Skeletal muscle tissue (tissue), 4 donors: ENCODE data around the gene IL17REL. TPM values are rescaled to one million over a fixed set of nuclear protein-coding genes. Genes with fewer than 3 reads are reported as not detected.

Experiments
- H3K27ac ChIP-seq: one replicate; pipeline ENCODE4 v1.7.0; 2013; ENCODE audit warnings: mild to moderate bottlenecking, low read depth, low read length, inconsistent platforms
- H3K27me3 ChIP-seq, 3 donors: one replicate each; pipeline ENCODE4 v1.7.0; 2013; ENCODE audit warnings: low read length in 3 of 3; ENCODE audit not compliant: control insufficient read depth in 3 of 3, insufficient read depth in 3 of 3
- H3K36me3 ChIP-seq, 3 donors: one replicate each; pipeline ENCODE4 v1.7.0; 2013; ENCODE audit warnings: low read length in 3 of 3; ENCODE audit not compliant: control insufficient read depth in 3 of 3, insufficient read depth in 3 of 3
- H3K4me1 ChIP-seq, 3 donors: one replicate each; pipeline ENCODE4 v1.7.0; 2013; ENCODE audit warnings: low read length in 3 of 3, mild to moderate bottlenecking in 3 of 3; ENCODE audit not compliant: control insufficient read depth in 3 of 3, insufficient read depth in 3 of 3
- H3K4me3 ChIP-seq, 3 donors: one replicate each; pipeline ENCODE4 v1.7.0; 2013; ENCODE audit warnings: low read length in 3 of 3
- H3K9ac ChIP-seq, 3 donors: one replicate each; pipeline ENCODE4 v1.7.0; 2013; ENCODE audit warnings: low read length in 3 of 3, mild to moderate bottlenecking in 3 of 3, moderate library complexity in 2 of 3, low read depth in 1 of 3
- H3K9me3 ChIP-seq, 3 donors: one replicate each; pipeline ENCODE4 v1.7.0; 2013; ENCODE audit warnings: low read length in 3 of 3; ENCODE audit not compliant: control insufficient read depth in 3 of 3
- total RNA-seq: library from RNA; depleted of rRNA; stranded (reverse); fragments of >200 nt; gene quantifications from one replicate; pipeline ENCODE4 v1.2.3, GENCODE V29; 2014
- donor health status: Osteomylitis.

Gene IL17REL
- total RNA-seq, 1 donor from 2014 or later, result not detected

DNA sequence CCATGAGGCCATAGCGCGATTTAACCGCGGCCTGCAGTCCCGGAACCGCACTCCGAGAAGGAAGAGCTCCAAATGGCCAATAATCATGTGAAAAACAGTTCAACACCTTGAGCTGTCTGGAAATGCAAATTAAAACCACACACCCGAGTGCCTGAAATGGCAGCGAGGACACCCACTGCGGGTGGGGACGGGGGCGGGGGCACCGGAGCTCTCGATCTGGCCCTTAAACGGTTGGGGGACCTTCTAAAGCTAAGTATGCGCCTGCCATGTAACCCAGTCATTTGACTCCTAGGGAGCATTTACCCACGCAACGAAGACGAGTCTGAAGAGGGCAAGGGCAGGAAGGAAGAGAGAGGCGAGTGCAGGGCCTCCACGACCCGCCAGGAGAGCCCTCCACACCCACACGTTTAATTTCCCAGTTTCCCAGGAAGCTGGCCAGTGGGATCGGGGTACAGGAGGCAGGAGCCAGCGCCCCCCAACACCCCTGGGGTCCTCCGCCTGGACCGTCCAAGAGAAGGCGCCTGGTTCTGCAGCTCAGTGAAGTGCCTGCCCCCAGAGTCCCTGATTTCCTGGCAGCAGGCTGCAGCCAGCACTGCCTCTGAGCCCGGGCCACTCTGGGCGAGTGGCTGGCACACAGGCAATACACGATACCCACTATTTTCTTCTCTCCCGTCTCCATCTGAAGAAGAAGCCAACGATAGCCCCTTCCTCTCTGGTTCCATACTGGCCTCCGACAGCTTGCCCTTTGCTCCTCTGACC is 43.8 kb upstream of the IL17REL start:
- Histone ChIP-seq H3K9ac (no peak overlapping the region), H3K9me3 (peaks cover 2 to 6% (median 3%) of the 10 kb centered on the region in 3 donors), H3K27ac (no peak overlapping the region), H3K4me1 (peaks cover 0 to 5% (median 2%) of the 10 kb centered on the region in 3 donors), H3K27me3 (peaks cover 29 to 54% (median 50%) of the 10 kb centered on the region in 3 donors), H3K36me3 (no peaks in the 10 kb centered on the region), H3K4me3 (no peak overlapping the region)

DNA sequence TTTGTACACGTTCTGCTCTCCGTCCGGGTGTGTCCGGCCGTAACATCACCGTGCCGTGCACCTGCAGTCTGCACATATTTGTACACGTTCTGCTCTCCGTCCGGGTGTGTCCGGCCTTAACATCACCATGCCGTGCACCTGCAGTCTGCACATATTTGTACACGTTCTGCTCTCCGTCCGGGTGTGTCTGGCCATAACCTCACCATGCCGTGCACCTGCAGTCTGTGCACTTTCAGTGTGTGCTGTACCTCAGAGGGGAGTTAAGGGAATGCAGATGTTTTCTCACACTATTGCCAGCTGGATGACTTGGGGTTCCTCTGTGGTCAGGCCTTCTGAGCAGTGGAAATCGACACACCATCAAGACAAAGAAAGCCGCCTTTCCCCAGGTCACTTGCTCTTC is 41.3 kb upstream of the IL17REL start:
- peaks cover 2 to 6% (median 3%) of the 10 kb centered on the region in 3 donors for H3K9me3 ChIP-seq
- H3K36me3 ChIP-seq, result no peaks in the 10 kb centered on the region
- H3K9ac ChIP-seq, result no peak overlapping the region
- H3K4me1 ChIP-seq, result peaks cover 0 to 5% (median 2%) of the 10 kb centered on the region in 3 donors
- no peak overlapping the region for H3K4me3 ChIP-seq
- peaks cover 27 to 34% (median 33%) of the 10 kb centered on the region in 3 donors for H3K27me3 ChIP-seq
- H3K27ac ChIP-seq, result no peak overlapping the region

DNA sequence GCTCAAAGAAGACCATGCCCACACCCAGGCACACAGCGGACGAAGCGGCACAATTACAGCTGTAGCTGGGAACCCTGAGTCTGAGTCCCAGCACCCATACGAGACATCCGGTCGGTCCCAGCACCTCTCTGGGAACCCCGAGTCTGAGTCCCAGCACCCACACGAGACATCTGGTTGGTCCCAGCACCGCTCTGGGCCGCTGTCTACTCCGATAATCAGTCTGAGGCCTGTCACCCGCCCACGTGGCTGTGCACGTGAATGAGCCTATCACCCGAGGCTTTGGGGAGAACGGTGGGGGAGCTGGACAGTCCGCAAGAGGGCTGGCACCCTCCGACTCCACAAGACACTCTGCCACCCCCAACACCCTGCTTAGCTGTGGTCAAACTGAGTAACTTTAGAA is 39.4 kb upstream of the IL17REL start:
- no peak overlapping the region for H3K9ac ChIP-seq
- H3K36me3 ChIP-seq, result no peaks in the 10 kb centered on the region
- H3K27ac ChIP-seq, result no peak overlapping the region
- H3K27me3 ChIP-seq, result peaks cover 19 to 27% (median 27%) of the 10 kb centered on the region in 3 donors
- no peak overlapping the region for H3K4me3 ChIP-seq
- peaks cover 2 to 6% (median 3%) of the 10 kb centered on the region in 3 donors for H3K9me3 ChIP-seq
- no peaks in the 10 kb centered on the region for H3K4me1 ChIP-seq

DNA sequence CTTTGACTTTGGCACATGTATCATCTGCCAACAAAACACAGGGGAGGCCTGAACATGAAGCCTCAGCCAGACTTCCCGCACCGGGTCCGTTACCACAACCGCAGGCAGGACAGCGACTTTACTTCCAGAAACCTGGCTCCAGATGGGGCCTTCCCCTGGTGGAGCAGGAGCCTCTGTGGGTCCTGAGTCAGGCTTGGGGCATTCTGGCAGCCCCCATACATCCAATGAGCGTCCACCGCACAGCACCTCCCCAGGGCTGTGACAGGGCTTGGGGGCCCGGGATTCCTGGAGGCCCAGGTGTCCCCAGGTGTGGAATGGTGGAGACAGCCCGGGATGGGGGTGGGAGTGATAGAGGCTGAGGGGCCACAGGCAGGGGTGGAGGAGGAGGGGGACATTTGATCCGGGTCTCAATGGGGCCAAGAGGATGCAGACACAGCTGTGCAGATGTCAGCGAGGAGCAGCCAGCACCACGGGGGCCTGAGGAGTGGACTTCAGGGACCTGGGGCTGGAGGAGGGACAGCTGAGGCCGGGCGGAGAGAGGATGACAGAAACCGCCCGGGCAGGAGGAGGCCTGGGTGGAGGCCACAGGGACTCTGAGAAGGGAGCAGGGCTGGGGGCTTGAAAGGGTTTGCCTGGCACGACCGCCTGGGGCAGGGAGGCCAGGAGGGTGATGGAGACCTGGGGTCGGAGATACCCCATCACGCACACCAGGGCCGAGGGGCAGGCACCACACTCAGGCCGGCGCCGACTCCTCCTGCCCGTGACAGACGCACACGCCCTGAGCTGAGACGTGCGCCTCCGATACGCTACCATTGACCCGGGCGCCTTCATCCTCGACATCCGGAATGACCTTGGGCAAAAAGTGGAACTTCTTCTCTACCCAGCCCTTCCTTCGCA is 37.0 kb upstream of the IL17REL start:
- peaks cover 2 to 6% (median 3%) of the 10 kb centered on the region in 3 donors for H3K9me3 ChIP-seq
- H3K27ac ChIP-seq, result no peak overlapping the region
- peaks cover 20 to 27% (median 22%) of the 10 kb centered on the region in 3 donors for H3K27me3 ChIP-seq
- no peaks in the 10 kb centered on the region for H3K36me3 ChIP-seq
- no peaks in the 10 kb centered on the region for H3K4me1 ChIP-seq
- no peak overlapping the region for H3K4me3 ChIP-seq
- no peak overlapping the region for H3K9ac ChIP-seq

DNA sequence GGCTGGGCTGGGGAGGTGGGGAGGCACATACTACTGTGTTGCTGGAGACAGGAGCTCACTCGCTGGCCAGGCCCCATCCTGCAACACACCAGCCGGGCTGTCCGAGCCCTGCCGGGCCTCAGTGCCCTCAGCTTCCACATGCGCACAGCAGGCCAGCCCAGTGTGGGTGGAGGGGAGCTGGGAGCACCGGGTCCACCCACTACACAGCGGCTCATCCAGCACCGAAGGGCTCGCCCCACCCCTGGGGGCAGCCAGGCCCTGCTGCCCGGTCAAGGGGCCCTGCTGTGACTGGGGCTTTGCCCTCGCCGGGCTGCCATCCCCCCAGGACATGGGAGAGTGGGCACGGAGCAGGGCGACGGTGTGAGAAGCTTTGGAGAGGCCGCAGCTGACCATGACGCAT is 36.3 kb upstream of the IL17REL start:
- H3K36me3 ChIP-seq, result no peaks in the 10 kb centered on the region
- H3K27me3 ChIP-seq, result peaks cover 19 to 25% (median 24%) of the 10 kb centered on the region in 3 donors
- H3K9ac ChIP-seq, result no peak overlapping the region
- H3K4me1 ChIP-seq, result no peaks in the 10 kb centered on the region
- H3K4me3 ChIP-seq, result no peak overlapping the region
- no peak overlapping the region for H3K27ac ChIP-seq
- H3K9me3 ChIP-seq, result peaks cover 2 to 3% (median 3%) of the 10 kb centered on the region in 3 donors

DNA sequence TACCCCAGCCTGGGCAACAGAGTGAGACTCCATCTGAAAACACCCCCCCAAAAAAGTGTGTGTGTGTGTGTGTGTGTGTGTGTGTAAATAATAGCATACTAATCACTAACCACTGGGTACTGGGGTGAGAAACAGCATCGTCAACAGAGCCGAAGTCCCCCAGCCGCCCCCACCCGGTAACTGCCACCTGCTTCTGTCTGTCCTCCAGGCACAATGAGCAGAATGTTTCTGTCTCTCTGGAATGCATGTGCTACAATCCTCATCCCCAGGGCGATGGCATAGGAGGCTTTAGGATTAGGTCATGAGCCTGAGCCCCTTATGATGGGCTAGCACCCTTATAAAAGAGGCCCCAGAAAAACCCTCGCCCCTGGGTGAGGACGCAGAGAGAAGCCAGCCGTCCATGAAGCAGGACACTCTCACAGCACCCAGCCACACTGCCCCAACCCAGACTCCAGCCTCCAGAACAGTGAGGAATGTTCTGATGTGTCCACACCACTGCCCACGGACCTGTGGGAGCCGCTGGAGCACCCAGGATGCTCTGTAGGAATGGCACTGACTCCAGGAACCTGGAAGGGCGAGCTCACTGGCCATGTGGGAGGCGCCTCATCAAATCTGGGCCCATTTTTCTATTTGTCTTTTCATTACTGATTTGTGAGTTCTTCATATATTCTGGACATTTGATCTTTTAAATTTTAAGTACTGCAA is 35.6 kb upstream of the IL17REL start:
- Histone ChIP-seq H3K4me1 (no peaks in the 10 kb centered on the region), H3K4me3 (no peak overlapping the region), H3K9me3 (peaks cover 0 to 2% (median 0%) of the 10 kb centered on the region in 3 donors), H3K27ac (no peak overlapping the region), H3K9ac (no peak overlapping the region), H3K36me3 (no peaks in the 10 kb centered on the region), H3K27me3 (peaks cover 18 to 27% (median 24%) of the 10 kb centered on the region in 3 donors)

DNA sequence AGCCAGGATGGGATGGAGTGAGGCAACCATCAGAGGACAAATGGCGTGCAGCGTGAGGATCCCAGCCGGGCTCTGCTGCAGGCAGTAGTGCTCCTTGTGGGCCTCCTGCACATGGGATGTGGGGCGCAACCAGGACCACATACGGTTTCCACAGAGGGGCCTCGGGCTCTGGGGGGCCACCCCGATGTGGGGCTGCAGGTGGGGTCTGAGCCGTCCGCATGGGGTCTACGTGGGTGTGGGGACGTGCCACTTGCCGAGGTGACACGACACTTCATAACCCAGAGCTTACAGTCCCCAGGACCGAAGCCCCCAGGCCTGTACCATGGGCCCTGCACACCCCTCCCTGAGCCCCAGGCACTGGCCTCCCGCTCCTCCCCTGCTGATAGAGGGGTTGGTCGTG is 34.8 kb upstream of the IL17REL start:
- peaks cover 18 to 27% (median 24%) of the 10 kb centered on the region in 3 donors for H3K27me3 ChIP-seq
- H3K4me3 ChIP-seq, result no peak overlapping the region
- H3K9me3 ChIP-seq, result no peaks in the 10 kb centered on the region
- H3K36me3 ChIP-seq, result no peaks in the 10 kb centered on the region
- no peak overlapping the region for H3K27ac ChIP-seq
- no peak overlapping the region for H3K9ac ChIP-seq
- H3K4me1 ChIP-seq, result no peaks in the 10 kb centered on the region

DNA sequence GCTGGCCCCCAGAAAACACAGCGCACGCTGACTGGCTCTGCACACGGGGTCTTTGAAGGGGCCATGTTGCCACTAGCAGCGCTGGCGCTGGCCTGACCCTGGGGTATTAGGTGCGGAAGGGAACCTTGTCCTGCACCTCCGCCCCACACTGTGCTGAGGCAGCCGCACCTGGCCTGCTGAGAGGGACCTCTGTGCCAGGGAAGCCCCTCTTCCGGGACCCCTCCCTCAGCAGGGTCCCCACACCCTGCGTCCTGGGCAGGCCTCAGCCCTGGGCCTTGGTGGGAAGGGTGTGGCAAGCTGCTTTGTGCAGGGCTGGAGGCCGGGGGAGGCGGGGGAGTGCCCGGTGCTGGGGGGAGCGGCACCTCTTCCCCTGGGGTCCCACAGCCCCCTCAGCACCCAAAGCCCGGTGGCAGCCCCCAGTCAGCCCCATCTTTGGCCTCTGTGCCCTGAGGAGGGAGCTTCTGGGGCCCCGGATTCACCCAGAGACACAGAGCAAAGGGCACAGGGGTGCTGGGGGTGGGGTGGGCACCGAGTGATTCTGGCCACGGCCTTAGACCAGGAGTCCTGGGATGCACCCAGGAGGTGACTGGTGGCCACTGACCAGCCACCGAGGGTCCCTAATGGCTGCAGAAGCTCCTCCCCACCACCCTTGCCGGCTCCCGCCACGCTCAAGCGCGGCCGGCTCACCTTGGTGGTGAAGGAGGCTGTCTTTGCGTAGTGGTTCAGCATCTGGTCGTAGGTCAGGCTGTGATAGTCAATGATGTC is 34.1 kb upstream of the IL17REL start:
- Histone ChIP-seq H3K9ac (no peak overlapping the region), H3K27ac (no peak overlapping the region), H3K4me1 (no peaks in the 10 kb centered on the region), H3K9me3 (no peaks in the 10 kb centered on the region), H3K27me3 (peaks cover 13 to 24% (median 24%) of the 10 kb centered on the region in 3 donors), H3K4me3 (no peak overlapping the region), H3K36me3 (no peaks in the 10 kb centered on the region)

DNA sequence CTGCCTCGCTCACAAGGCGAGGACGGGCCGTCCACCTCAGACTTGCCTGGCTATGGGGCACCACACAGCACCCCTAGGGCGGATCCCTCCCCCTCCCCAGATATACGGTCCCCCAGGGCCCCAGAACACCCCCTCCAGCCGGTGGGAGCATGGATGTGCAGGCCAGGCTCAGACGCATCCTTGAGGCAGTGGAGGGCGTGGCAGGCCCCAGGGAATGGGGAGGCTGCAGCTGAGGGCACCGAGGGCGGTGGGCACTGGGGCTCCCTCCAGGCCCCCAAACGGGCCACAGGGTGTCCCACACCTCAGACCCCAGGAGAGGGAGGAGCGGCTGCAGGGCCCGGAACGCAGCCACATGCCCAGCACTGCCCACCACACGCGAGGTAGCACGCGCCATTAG is 33.5 kb upstream of the IL17REL start:
- Histone ChIP-seq H3K36me3 (no peaks in the 10 kb centered on the region), H3K27ac (no peak overlapping the region), H3K4me3 (no peak overlapping the region), H3K27me3 (peaks cover 13 to 30% (median 24%) of the 10 kb centered on the region in 3 donors), H3K9me3 (no peaks in the 10 kb centered on the region), H3K4me1 (no peaks in the 10 kb centered on the region), H3K9ac (no peak overlapping the region)
